Inflammatory macrophage (primary cell): ENCODE data around the gene TNFRSF21.
"Not testable (repeated sequence)": the region's sequence is repeated elsewhere in the genome, so short reads cannot be mapped to it uniquely, and the experiment has no call there.

Experiments used
- DNase-seq, 2 donors: peaks; one replicate each; pipeline ENCODE4 v3.0.0-alpha.2; 2020 to 2022

Gene TNFRSF21

GRCh38 chr6:47319867-47320266 lies 10.2 kb upstream of the TNFRSF21 start:
- no peak for DNase-seq

GRCh38 chr6:47319382-47319781 lies 9.7 kb upstream of the TNFRSF21 start:
- DNase-seq, result no peak

DNA sequence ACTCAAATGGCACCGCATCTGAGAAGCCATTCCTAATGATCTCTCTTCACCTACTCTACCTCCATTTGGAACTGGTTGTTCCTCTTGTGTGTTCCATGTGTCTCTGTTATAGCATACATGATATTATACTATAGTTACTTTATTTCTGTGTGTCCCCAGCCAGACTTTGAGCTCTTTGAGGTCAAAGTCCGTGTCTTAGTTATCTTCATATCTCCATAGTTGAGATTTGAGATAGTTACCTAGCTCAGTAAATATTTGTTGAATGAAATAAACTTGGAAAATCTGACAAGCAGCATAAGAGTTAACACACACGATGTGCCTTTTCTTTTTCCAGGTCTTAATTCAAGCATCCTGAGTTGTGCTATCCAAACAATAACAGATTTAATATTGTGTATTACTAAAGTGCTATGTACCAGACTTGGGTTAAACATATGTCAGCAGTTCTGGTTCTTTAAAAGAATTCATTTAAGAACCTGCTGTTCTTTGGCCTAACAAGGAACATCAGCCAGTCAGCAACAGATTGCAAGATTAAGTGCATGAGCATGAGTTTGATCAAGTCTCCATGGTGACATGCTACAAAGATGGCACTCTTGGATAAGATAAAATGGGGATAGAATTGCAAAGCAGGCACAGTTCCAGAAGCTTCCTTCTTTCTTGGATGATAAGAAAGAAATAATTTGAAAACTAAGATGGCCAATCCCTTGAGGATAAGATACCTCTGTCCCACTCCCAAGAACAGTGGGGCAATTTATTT lies 8.7 kb upstream of the TNFRSF21 start:
- DNase-seq, result no peak

DNA sequence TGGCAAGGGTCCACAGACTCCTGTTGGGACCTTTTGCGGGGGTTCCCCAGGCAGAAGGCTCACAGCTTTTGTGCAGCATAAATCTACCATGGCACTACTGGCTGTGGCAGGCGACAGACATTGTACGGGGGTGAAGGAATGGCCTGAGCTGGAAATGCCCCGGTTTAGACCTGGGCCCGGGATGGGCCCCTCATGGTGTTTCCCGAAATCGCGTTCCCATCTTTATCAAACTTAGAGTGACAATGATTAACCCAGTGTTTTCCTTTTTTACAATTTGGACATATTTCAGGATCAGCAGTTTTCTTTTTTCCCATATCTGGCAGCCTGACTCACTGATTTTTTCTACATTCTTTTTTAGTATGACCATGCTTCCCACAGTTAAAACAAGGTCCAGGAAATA lies 5.5 kb upstream of the TNFRSF21 start:
- DNase-seq, result not testable (repeated sequence)

GRCh38 chr6:47310131-47310480 lies 401 bp upstream of the TNFRSF21 start:
- DNase-seq, result no peak

DNA sequence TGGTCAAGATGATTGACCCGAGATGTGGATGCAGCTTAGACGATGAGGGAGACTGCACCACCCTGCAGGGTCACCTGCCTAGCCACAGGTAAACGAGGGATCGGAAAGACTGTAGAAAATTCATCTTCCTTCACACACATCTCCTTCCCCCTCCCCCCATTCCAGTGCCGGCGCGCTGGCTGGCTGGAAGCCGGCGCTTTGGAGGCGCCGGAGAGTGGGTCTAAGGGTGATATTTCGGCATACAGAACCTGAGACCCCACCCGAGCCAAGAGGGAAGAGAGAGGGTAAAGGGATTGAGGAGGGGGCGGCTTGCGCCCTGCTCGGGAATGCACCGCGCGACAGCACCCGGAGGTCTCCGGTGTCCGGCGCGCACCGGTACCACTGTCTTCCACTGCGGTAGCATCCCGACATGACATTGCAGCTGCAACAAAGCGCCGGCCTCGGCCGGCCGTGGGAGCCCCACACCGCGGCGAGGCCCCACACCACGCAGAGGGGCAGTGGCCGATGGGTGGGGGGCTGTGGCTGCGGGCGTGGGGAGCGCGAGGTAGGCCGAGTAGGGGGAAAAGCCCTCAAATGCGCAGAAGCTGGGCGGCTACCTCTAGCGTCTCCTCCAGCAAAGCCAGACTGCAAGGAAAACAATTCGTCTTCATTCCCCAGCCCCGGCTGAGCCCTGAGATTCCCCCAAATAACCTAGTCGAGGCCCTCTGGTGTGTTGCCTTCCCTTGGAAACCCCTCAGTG lies 984 bp downstream of the TNFRSF21 start:
- DNase-seq, result peak in 1 of 2 donors; percentile 5

- DNase-seq, result peak; percentile 9 to 42
Measured at GRCh38 chr6:47308198-47308517, 1.5 kb downstream of the TNFRSF21 start.

DNA sequence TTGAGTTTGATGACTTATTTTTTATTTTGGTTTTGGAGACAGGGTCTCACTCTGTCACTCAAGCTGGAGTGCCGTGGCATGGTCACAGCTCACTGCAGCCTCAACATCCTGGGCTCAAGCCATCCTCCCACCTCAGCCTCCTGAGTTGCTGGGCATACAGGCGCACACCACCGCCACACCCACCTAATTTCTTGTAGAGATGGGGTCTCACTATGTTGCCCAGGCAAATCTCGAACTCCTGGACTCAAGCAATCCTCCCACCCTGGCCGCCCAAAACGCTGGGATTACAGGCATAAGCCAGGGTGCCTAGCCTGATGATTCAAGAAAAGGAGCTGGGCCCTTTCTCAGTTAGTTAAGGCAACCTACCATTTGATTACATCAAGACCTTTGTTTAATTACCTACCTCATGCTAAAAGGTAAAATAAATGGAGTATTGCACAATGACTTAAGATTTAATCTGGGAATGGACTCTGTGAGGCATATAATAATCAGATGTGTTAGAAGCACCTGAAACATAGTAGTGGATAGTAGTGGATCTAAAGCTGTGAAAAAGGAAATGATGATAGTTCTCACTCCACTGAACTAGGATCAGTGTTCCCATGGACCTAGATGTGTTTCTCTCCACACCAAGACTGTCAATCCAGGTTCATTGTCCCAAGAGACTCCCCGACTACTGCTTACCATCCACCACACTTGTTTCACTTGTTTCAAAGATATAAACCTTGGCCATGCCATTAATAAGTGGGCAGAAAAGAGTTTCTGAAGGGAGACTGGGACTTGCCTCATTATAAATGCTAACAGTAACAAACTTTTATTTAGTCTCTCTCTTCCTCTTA lies 2.1 kb downstream of the TNFRSF21 start:
- DNase-seq, result no peak

GRCh38 chr6:47306887-47307286 lies 2.8 kb downstream of the TNFRSF21 start:
- no peak for DNase-seq

- DNase-seq, result no peak
Measured at GRCh38 chr6:47303861-47304260, 5.8 kb downstream of the TNFRSF21 start.

GRCh38 chr6:47303342-47303741 lies 6.4 kb downstream of the TNFRSF21 start:
- DNase-seq, result no peak

DNA sequence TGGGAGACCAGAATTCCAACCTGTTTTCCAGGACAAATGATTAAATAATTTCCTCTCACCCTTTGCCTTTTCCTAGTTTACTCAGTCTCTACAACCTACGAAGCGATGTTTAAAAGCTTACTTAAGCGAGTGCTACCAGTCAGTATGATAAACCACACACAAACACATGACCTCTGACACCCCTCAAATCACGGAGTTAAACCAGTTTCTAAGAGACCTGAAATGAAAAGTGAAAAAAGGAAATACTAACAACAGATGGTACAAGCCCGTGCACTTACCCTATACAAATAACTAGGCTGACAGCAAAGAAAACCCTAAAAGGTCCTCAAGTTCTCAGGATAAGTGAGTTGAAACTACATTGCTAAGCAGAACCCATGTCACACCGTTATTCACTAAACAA lies 7.7 kb downstream of the TNFRSF21 start:
- DNase-seq, result no peak

DNA sequence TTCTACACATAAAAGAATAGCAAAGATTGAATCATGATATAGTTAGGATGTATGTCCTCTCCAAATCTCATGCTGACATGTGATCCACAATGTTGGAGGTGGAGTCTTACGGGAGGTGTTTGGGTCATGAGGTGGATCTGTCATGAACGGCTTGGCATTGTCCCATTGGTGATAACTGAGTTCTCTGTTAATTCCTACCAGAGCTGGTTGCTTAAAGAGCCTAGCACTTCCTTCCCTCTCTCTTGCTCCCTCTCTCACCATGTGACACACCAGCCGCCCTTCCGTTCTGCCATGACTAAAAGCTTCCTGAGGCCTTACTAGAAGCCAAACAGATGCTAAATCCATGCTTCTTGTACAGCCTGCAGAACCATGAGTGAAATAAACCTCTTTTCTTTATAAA lies 8.3 kb downstream of the TNFRSF21 start:
- DNase-seq, result no peak

GRCh38 chr6:47300417-47300816 lies 9.3 kb downstream of the TNFRSF21 start:
- no peak for DNase-seq

GRCh38 chr6:47299965-47300364 lies 9.7 kb downstream of the TNFRSF21 start:
- DNase-seq, result no peak

DNA sequence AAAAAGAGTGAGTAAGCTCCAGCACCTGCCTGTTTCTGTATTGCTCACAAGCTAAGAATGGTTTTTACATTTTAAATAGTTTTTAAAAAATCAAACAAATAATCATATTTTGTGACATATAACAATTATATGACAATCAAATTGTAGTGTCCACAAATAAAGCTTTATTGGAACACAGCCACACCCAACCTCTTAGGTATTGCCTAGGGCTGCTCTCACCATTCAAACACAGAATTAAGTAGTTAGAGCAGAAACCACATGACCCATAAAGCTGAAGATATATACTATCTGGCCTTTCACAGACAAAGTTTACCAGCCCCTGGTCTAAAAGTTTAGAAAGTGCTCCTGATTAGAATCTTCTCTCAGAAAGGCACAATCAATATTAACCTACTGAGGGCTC lies 11.2 kb downstream of the TNFRSF21 start:
- no peak for DNase-seq

GRCh38 chr6:47294990-47295389 lies 14.7 kb downstream of the TNFRSF21 start:
- no peak for DNase-seq

- no peak for DNase-seq
Measured at GRCh38 chr6:47292944-47293343, 16.8 kb downstream of the TNFRSF21 start.

GRCh38 chr6:47292027-47292426 lies 17.7 kb downstream of the TNFRSF21 start:
- DNase-seq, result no peak

GRCh38 chr6:47290124-47290834 lies 19.4 kb downstream of the TNFRSF21 start:
- DNase-seq, result no peak

- DNase-seq, result no peak
Measured at GRCh38 chr6:47288267-47289090, 21.2 kb downstream of the TNFRSF21 start.

DNA sequence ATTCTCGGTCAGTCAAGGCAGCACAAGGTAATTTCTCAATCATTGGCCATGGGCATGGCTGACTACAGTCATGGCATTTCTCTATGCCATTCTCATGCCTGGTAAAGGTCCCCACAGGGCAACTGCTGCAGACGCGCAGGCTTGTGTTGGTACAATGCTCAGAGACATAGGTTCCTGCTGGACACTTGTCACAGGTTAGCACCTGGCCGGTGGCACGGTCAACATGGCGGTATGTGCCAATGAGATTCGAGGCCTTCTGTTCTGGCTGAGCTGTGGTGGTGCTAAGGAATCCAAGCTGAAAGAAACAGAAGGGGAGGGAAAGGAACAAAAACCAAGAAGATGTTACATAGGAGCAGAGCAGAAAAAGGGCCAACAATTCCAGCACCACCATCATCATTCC lies 23.4 kb downstream of the TNFRSF21 start:
- DNase-seq, result no peak
